MM.1S (cell line): ENCODE measurements around the gene RAP1GDS1.

Experiments used
- DNase-seq: peaks from one replicate; pipeline ENCODE4 v3.0.0-alpha.2; 2015
- H2AFZ ChIP-seq: fragments of 300-600 bp; sonication (generic); 2 replicates; pipeline ENCODE4 v1.6.0; 2016; ENCODE audit warnings: antibody characterized with exemption, low read length
- H3F3A ChIP-seq: fragments of 300-600 bp; sonication (generic); 2 replicates; pipeline ENCODE4 v1.6.1; 2016; ENCODE audit warnings: mild to moderate bottlenecking, antibody characterized with exemption, low read length, moderate library complexity, mixed read lengths; ENCODE audit not compliant: insufficient read depth
- H3K27ac ChIP-seq: fragments of 300-600 bp; sonication (generic); 2 replicates; pipeline ENCODE4 v1.5.1; 2016; ENCODE audit warnings: mild to moderate bottlenecking, low read length
- H3K27me3 ChIP-seq: fragments of 300-600 bp; sonication (generic); replicated peaks from 2 replicates; pipeline ENCODE4 v1.6.0; 2016; ENCODE audit warnings: low read length; ENCODE audit not compliant: insufficient read depth
- H3K36me3 ChIP-seq: fragments of 300-600 bp; sonication (generic); replicated peaks from 2 replicates; pipeline ENCODE4 v1.6.1; 2016; ENCODE audit warnings: mild to moderate bottlenecking, low read length, mixed read lengths; ENCODE audit not compliant: insufficient read depth
- H3K4me1 ChIP-seq: fragments of 300-600 bp; sonication (generic); 2 replicates; pipeline ENCODE4 v1.6.1; 2016; ENCODE audit warnings: low read length, mixed read lengths
- H3K4me2 ChIP-seq: fragments of 300-600 bp; sonication (generic); 2 replicates; pipeline ENCODE4 v1.6.0; 2016; ENCODE audit warnings: low read depth, low read length
- H3K4me3 ChIP-seq: fragments of 300-600 bp; sonication (generic); 2 replicates; pipeline ENCODE4 v1.5.1; 2016; ENCODE audit warnings: low read length, mixed read lengths
- H3K79me2 ChIP-seq: fragments of 300-600 bp; sonication (generic); 2 replicates; pipeline ENCODE4 v1.6.1; 2016; ENCODE audit warnings: mixed run types, low read length, mixed read lengths
- H3K9ac ChIP-seq: fragments of 300-600 bp; sonication (generic); 2 replicates; pipeline ENCODE4 v1.6.1; 2016; ENCODE audit warnings: low read length, mixed read lengths
- H3K9me2 ChIP-seq: fragments of 300-600 bp; sonication (generic); replicated peaks from 2 replicates; pipeline ENCODE4 v1.6.1; 2016; ENCODE audit warnings: mild to moderate bottlenecking, low read length, mixed read lengths; ENCODE audit not compliant: insufficient read depth
- H3K9me3 ChIP-seq: fragments of 300-600 bp; sonication (generic); replicated peaks from 2 replicates; pipeline ENCODE4 v1.6.1; 2016; ENCODE audit warnings: mild to moderate bottlenecking, low read length, mixed read lengths; ENCODE audit not compliant: insufficient read depth
- H4K20me1 ChIP-seq: fragments of 300-600 bp; sonication (generic); 2 replicates; pipeline ENCODE4 v1.6.1; 2016; ENCODE audit warnings: mild to moderate bottlenecking, low read length, moderate library complexity, mixed read lengths; ENCODE audit not compliant: insufficient read depth
- CTCF ChIP-seq: fragments of 300-600 bp; sonication (generic); IDR thresholded peaks from 2 replicates; pipeline ENCODE4 v1.5.1; 2016; ENCODE audit warnings: antibody characterized with exemption, low read length, mixed read lengths
- EZH2 ChIP-seq: fragments of 300-600 bp; sonication (generic); optimal IDR thresholded peaks from 2 replicates; pipeline ENCODE3; 2017; ENCODE audit warnings: low read depth, mild to moderate bottlenecking, antibody characterized with exemption, low read length, mixed read lengths
- EZH2phosphoT487 ChIP-seq: fragments of 300-600 bp; sonication (generic); IDR thresholded peaks from 2 replicates; pipeline ENCODE4 v1.6.1; 2018; ENCODE audit warnings: antibody characterized with exemption, low read length

The RAP1GDS1 gene

DNA sequence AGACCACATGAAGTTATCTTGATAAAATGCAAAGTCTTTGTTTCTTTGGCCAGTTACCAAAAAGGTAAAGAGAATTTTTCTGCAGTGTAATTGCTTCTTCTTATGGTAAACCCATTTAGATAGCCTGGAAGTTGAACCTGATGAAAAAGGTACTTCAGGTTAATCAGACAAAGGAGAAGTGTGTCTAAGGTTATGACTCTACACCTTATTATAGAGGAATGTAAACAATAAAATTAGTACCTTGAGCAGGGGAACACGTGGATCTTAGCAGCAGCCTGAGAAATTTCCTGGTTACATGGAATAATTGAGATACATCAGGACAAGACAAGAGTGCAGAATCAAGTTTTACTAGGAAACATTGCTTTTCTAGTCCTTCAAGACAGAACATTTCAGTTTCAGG lies 70.8 kb downstream of the RAP1GDS1 start:
- H3K4me2 ChIP-seq: no peak overlapping the region
- H3K9me2 ChIP-seq: no peaks in the 10 kb centered on the region
- no peaks in the 10 kb centered on the region for H3K4me1 ChIP-seq
- H3K9ac ChIP-seq: no peak overlapping the region
- no peaks in the 10 kb centered on the region for H4K20me1 ChIP-seq
- H3F3A ChIP-seq: no peaks in the 10 kb centered on the region
- H3K9me3 ChIP-seq: no peaks in the 10 kb centered on the region
- no peak overlapping the region for H2AFZ ChIP-seq
- no peak for DNase-seq
- H3K79me2 ChIP-seq: 0 out of 2 replicates have a peak, but pooled peaks cover 10% of the 10 kb centered on the region
- no peaks in the 10 kb centered on the region; the same call in 1 of the 2 replicates for H3K36me3 ChIP-seq
- TF ChIP-seq EZH2phosphoT487 (no peak), CTCF (no peak), EZH2 (no peak)
- H3K4me3 ChIP-seq: no peak overlapping the region
- H3K27ac ChIP-seq: no peak overlapping the region
- H3K27me3 ChIP-seq: no peaks in the 10 kb centered on the region

DNA sequence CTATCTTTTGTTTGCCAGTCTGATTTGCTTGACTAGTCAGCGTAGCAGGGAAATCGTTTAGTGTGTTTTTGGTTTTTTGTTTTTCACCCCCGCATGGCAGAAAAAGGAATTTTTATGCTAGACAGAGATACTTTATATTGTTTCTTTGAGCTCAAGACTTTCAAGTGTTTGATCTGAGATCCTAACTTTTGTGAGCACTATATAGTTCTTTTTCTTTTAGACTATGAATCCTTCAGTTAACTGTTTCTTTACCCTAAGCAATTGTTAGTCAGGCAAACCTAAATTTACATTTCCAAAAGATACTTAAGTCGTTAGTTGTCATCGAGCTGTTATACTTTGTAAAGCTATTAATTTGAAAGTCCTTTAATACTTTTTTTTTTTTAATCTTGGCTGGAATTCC lies 73.3 kb downstream of the RAP1GDS1 start:
- no peak overlapping the region for H3K27ac ChIP-seq
- no peak overlapping the region for H2AFZ ChIP-seq
- H3F3A ChIP-seq: no peaks in the 10 kb centered on the region
- no peaks in the 10 kb centered on the region; the same call in 1 of the 2 replicates for H3K36me3 ChIP-seq
- DNase-seq: no peak
- no peaks in the 10 kb centered on the region for H3K4me1 ChIP-seq
- H3K9me2 ChIP-seq: no peaks in the 10 kb centered on the region
- no peaks in the 10 kb centered on the region for H3K9me3 ChIP-seq
- H3K27me3 ChIP-seq: no peaks in the 10 kb centered on the region
- peaks cover 14% of the 10 kb centered on the region; the same call in 1 of the 2 replicates for H3K79me2 ChIP-seq
- TF ChIP-seq EZH2phosphoT487 (no peak), EZH2 (no peak), CTCF (no peak)
- H4K20me1 ChIP-seq: no peaks in the 10 kb centered on the region
- no peak overlapping the region for H3K4me3 ChIP-seq
- H3K4me2 ChIP-seq: no peak overlapping the region
- no peak overlapping the region for H3K9ac ChIP-seq

GRCh38 chr4:98338761-98339438 lies 77.7 kb downstream of the RAP1GDS1 start:
- H3K79me2 ChIP-seq: peaks cover 11% of the 10 kb centered on the region; the same call in 1 of the 2 replicates
- no peaks in the 10 kb centered on the region for H3K4me1 ChIP-seq
- no peaks in the 10 kb centered on the region for H3K27me3 ChIP-seq
- no peaks in the 10 kb centered on the region for H4K20me1 ChIP-seq
- H3K9me3 ChIP-seq: no peaks in the 10 kb centered on the region
- no peak overlapping the region for H2AFZ ChIP-seq
- no peak for DNase-seq
- TF ChIP-seq CTCF: no peak
- no peak for TF ChIP-seq EZH2
- TF ChIP-seq EZH2phosphoT487: no peak
- no peaks in the 10 kb centered on the region for H3F3A ChIP-seq
- H3K36me3 ChIP-seq: no peaks in the 10 kb centered on the region
- H3K27ac ChIP-seq: no peak overlapping the region
- no peak overlapping the region for H3K4me3 ChIP-seq
- H3K9me2 ChIP-seq: no peaks in the 10 kb centered on the region
- no peak overlapping the region for H3K9ac ChIP-seq
- no peak overlapping the region for H3K4me2 ChIP-seq
